ENCODE data around the gene UNC5B. TPM values are rescaled to one million over a fixed set of nuclear protein-coding genes. Genes with fewer than 3 reads are reported as not detected.
A peak's percentile ranks its signal among the peaks of the same experiment; 100 is the strongest.

UNC5B gene
- total RNA-seq, 1 experiment from 2014 or later, result 22.0 TPM

GRCh38 chr10:71338728-71339495 is 126.5 kb downstream of the UNC5B start:
- Histone ChIP-seq H3K9me2 (ENCODE audit: insufficient read depth) (no peaks in the 10 kb centered on the region), H3K9me3 (ENCODE audit: control insufficient read depth in 1 of 2, insufficient read depth in 1 of 2, low read depth in 1 of 2, low read length in 2 of 2) (no peaks in the 10 kb centered on the region), H3K4me2 (ENCODE audit: low read length) (peak overlapping the region; percentile 77), H4K20me1 (ENCODE audit: insufficient read depth) (no peaks in the 10 kb centered on the region), H3K27ac (ENCODE audit: low read depth, low read length) (peak overlapping the region; percentile 51; the same call in 1 of the 2 replicates), H3K4me1 (ENCODE audit: control insufficient read depth in 1 of 2, insufficient read depth in 2 of 2, low read length in 2 of 2) (peaks cover 22 to 32% of the 10 kb centered on the region in 2 experiments), H2AFZ (ENCODE audit: low read depth, low read length, poor library complexity, severe bottlenecking) (no peak overlapping the region), H3K9ac (ENCODE audit: low read length) (no peak overlapping the region), H3K36me3 (ENCODE audit: control insufficient read depth in 1 of 2, insufficient read depth in 2 of 2, low read length in 2 of 2) (no peaks in the 10 kb centered on the region), H3K4me3 (replicated peaks in 1 of 2; ENCODE audit: low read depth in 1 of 2, low read length in 2 of 2) (no peak overlapping the region; a peak in 1 of 4 replicates), H3K27me3 (ENCODE audit: insufficient read depth, low read length) (no peaks in the 10 kb centered on the region), H3K79me2 (ENCODE audit: insufficient read depth, low read length) (no peaks in the 10 kb centered on the region)
- DNase-seq (ENCODE audit: low read depth, low spot score) (no peak), ATAC-seq (peak; percentile 28; the same call in 1 of the 2 replicates)
- POLR2A ChIA-PET, result no interaction called here
- RAD21 ChIA-PET (ENCODE audit: low non-redundant PET in 1 of 2, low total read pairs in 2 of 2, uncharacterized antibody in 2 of 2, unreplicated experiment in 2 of 2), result interaction anchor here in 1 of 2 experiments (0.7 kb wide), 1 partner anchor 37 kb away, joined by 3 read pairs; no protein-coding TSS in a partner anchor
- no TSS peak for BruUV-seq (replicated peaks)
- TF ChIP-seq EZH2 (IDR thresholded peaks at IDR 0.05) (no peak), SRF (IDR thresholded peaks at IDR 0.05; ENCODE audit: low read depth) (no peak), ELF1 (IDR thresholded peaks at IDR 0.05; ENCODE audit: borderline replicate concordance, low read depth) (no peak), MAX (IDR thresholded peaks at IDR 0.05) (no peak), POLR2A (IDR thresholded peaks at IDR 0.05; ENCODE audit: borderline replicate concordance, extremely low read depth, insufficient read depth, insufficient read length) (no peak), CEBPB (IDR thresholded peaks at IDR 0.05; ENCODE audit: low read depth) (no peak), SIN3A (IDR thresholded peaks at IDR 0.05; ENCODE audit: low read depth) (no peak), ZBTB33 (IDR thresholded peaks at IDR 0.05; ENCODE audit: extremely low read depth, insufficient replicate concordance, low read length) (no peak), EGR1 (IDR thresholded peaks at IDR 0.05; ENCODE audit: low read depth) (no peak), EZH2phosphoT487 (IDR thresholded peaks at IDR 0.05; ENCODE audit: borderline replicate concordance) (no peak), ZNF274 (IDR thresholded peaks at IDR 0.05; ENCODE audit: low read depth, low read length) (no peak), JUND (IDR thresholded peaks at IDR 0.05) (no peak), SP1 (IDR thresholded peaks at IDR 0.05; ENCODE audit: low read depth) (no peak), ZFX (IDR thresholded peaks at IDR 0.05) (no peak)
- CTCF ChIA-PET, result interaction anchor here (1.5 kb wide), 2 partner anchors 30 to 358 kb away, joined by 3 to 4 read pairs; no protein-coding TSS in a partner anchor
- intact Hi-C loops (cut with micrococcal nuclease), result no loop called here

Measured in HCT116 (cell line).